Germinal center (tissue), 1 donor: ENCODE results near the gene COX8A.
"Not testable (repeated sequence)": the region's sequence is repeated elsewhere in the genome, so short reads cannot be mapped to it uniquely, and the experiment has no call there.

Experiments used
- DNase-seq: peaks from one replicate; pipeline ENCODE4 v3.0.0; 2012; ENCODE audit warnings: mixed read lengths, low spot score

Gene COX8A

DNA sequence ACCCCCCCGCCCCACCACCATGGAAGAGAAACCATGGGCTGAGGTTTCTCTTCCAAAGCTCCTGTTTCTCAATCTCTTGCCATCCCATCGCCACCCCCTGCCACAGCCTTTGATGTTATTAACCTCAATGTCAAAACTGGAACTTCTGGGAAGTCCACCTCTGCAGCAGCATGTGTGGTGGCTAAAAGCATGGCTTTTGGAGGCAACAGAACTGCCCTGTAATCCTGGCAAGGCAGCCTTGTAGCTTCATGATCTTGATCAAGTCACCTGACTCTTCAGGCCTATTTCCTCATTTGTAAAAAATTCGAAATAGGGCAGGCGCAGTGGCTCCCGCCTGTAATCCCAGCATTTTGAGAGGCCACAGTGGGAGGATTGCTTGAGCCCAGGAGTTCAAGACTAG is 3.5 kb upstream of the COX8A start:
- DNase-seq, result no peak

GRCh38 chr11:63973912-63974258 is 535 bp upstream of the COX8A start:
- not testable (repeated sequence) for DNase-seq

DNA sequence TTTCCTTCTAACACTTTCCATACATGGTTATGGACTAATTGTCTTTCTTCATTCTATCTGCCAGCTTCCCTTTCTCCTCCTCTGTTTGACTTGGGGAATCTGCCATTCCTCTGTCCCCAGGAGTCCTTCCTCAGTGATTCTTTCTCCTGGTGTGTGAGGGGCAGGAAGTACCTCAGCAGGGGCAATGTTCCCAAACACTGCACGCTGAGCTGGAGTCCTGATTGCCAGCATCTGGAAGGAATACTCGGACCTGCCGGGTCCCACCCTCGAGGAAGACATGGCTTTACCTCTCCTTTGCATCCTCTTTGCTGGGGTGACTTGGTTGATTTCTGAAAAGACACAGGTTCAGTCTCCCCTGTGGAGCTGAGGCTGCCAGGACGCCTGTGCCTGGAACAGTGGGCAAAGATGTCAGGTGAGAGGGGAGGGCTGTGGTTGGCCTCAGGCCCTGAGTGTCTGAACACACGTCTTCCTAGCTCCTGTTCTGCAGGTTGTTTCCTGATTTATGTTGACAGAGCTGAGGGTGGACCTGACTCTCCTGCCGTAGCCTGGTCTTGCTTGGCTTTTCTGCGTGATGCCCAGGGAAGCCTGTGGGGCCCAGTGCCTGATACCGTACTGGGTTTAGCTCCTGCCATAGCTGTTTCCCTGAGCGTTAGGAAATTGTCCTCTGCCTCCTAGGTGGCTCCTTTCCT is 4.3 kb downstream of the COX8A start:
- no peak for DNase-seq

- DNase-seq, result no peak
Measured at GRCh38 chr11:63979426-63979825, 5.0 kb downstream of the COX8A start.

- DNase-seq, result peak; percentile 65
Measured at GRCh38 chr11:63985812-63986155, 11.4 kb downstream of the COX8A start.

- peak; percentile 90 for DNase-seq
Measured at GRCh38 chr11:63986156-63986931, 11.9 kb downstream of the COX8A start, which contains the start of gene OTUB1. TSS of gene OTUB1 (plus strand) at chr11:63986438. CDS start at chr11:63986457, 19 bp downstream.

GRCh38 chr11:63986932-63987513 is 12.6 kb downstream of the COX8A start:
- DNase-seq, result no peak

DNA sequence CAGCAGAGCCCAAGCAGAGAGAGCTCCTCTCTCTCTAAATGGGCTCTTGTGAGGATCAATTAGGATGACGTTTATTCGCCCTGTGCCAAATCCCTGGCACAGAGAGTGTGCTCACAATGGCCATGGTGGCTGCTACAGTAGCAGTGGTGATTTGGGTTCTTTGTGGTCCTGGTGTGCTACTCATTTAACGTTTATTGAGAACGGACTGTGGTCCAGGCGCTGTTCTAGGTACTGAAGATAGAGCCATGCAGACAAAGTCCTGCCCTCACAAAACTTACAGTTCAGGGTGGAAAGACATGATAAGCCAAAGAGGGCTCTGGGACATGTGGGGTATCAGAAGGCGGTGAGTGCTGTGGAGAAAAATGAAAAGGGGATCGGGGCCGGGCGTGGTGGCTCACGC is 17.1 kb downstream of the COX8A start:
- DNase-seq, result no peak

- no peak for DNase-seq
Measured at GRCh38 chr11:63993100-63993499, 18.7 kb downstream of the COX8A start.

DNA sequence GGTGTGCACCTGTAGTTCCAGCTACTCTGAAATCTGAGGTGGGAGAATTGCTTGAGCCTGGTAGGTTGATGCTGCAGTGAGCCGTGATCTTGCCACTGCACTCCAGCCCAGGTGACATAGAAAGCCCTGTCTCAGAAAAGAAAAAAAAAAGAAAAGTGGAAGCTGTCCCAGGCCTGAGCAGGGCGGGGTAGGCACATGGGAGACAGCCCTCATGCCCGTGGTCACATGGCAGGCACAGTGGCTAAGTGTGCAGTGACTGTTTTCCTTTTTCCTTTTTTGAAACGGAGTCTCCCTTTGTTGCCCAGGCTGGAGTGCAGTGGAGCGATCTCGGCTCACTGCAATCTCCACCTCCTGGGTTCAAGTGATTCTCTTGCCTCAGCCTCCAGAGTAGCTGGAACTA is 19.6 kb downstream of the COX8A start:
- no peak for DNase-seq

DNA sequence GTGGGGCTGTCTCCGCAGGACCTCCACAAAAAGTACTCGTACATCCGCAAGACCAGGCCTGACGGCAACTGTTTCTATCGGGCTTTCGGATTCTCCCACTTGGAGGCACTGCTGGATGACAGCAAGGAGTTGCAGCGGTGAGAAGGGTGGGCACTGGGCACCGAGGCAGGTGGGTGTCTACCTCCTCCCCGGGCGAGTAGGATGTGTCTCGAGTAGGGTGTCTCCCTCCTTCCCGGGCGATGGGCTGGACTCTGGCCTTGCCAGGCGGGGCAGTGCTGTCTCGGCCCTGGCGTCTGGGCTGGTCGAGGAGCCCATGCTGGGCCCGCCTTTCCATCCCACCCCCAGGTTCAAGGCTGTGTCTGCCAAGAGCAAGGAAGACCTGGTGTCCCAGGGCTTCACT is 22.1 kb downstream of the COX8A start:
- DNase-seq, result no peak

- no peak for DNase-seq
Measured at GRCh38 chr11:63997104-63997700, 22.8 kb downstream of the COX8A start.

DNA sequence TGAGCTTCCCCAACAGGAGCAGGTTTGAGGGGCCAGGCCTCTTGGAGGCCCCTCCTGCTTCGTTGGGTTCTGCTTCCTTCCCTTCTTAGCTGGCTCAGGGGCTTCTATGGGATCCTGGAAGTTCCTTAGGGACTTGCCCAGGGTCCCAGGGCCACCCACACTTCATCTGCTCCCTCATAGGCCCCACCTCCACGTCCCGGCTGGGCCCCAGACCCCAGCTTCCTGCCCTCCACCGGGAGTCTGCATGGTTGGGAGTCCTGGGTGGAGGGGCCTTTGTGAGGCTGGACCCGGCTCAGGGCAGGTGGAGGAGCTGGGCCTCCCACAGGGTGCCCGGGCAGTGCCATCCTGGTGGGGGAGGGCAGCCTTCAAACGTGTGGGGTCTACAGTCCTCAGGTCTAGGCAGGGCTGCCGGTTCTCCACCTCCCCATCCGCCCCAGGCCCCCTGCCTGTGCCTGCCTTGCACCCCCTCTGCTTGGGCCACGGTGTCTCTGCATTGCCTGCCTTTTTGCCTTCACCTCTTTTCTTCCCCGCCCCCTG is 23.4 kb downstream of the COX8A start:
- DNase-seq, result no peak

DNA sequence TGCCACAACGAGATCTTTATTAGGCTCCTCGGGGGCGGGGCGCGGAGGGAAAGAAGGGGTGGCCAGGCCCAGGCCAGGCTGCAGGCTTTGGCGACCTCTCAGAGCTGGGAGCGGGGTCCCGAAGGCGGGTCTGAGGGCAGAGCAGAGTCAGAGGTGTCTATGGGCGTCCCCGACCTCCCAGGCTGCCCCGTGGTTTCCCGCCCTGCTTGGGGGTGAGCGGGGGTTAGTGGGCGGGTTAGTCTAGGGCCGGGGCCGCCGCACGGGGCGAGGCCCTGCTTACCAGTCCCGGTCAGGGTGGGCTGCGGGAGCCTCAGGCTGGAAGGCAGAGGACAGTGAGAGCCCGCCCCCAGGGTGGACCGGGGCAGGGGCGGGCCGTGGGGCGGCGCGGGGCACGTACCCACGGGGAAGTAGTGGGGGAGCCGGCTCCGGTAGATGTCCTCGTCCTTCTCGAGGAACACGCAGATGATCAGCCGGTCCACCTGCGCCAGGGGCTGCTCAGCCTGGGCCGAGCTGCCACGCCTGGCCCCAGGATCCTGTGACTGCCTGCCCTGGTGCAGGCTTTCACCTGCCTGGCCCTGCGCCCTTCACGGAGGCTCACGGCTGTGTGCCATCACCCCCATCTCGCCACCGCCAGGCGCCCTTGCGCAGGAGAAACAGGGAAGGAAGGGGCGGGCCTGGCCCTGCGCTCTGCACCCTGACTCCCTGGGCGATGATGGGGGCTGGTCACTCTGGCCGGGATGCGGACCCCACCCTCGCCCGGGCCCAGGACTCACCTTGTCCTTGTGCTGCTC is 24.3 kb downstream of the COX8A start:
- DNase-seq, result no peak

DNA sequence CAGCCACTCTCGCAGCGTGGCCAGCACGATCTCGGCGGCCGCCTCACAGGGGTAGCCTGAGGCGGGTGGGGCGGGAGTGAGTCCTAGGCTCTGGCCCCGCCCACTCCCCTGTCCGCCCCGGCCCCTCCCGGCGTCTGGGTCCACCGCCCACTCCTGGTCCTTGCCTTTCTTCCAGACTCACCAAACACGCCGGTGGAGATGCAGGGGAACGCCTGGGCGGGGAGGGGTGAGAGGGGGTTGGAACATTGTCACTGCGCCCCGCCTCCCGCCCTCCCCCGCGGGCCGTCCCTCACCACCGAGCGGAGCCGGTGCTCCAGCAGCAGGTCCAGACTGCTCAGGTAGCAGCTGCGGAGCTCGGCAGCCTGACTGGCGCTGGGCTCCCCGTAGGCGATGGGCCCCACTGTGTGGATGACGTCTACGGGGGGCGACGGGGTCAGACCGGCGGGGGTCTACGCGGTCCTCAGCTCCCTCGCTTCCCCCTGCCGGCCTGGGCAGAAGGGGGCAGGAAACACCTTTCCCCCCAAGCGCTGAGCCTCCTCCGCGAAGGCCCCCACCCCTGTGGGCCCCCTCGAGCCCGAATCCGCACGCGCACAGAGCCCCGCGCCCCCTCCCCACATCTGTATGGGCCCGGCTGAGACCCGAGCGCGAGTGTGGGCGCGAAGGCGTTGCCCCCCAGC is 25.1 kb downstream of the COX8A start:
- peak; percentile 62 for DNase-seq

GRCh38 chr11:64000026-64000739 is 25.8 kb downstream of the COX8A start:
- peak; percentile 89 for DNase-seq

DNA sequence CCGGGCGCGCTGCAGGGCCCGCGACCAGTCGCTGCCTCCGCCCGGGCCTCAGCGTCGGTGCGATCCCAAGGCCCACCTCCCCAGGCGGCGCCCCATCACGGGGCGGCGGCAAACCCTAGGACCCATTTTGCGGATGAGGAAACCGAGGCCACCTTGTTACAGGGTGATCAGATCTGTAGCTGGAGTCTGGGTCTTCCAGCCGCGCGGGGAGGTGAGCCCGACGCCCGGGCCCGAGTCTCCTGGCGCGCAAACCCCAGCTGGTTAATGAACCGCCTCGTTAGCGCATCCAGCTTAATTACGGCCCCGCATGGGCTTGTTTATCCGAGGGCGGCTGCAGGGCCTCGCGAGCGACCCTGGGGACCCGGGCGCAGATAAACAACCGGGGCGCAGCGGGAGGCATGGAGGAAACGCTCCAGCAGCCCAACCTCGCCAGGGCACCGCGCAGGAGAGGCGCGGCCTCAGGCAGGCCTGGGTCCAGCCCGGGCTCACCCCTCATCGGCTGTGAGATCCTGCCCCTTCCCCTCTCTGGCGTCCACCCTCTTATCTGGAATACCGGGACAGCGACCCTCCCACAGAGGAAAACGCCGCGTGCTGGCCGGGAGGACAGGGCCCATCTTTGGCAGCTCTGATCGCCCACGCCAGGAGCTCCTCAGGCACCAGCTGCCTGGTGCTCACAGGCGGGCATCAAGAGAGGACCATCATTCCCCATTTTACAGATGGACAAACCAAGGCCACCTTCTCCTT is 26.5 kb downstream of the COX8A start:
- DNase-seq, result no peak

GRCh38 chr11:64001484-64002420 is 27.3 kb downstream of the COX8A start:
- DNase-seq, result no peak
